M059J (cell line): ENCODE data around the gene UBL7. TPM values are rescaled to one million over a fixed set of nuclear protein-coding genes. Genes with fewer than 3 reads are reported as not detected.

Source experiments
- DNase-seq: peaks from one replicate; pipeline ENCODE4 v3.0.0-alpha.2; 2012; ENCODE audit warnings: low read depth
- total RNA-seq: library from RNA; depleted of rRNA; stranded (reverse); fragments of >200 nt; shearing (Covaris generic); gene quantifications from 2 replicates; pipeline ENCODE4 v1.2.3, GENCODE V29; 2014

The UBL7 gene
- total RNA-seq, 1 experiment from 2014 or later, result 80.9 TPM

GRCh38 chr15:74423431-74424257 lies 37.3 kb downstream of the UBL7 start:
- DNase-seq, result peak; percentile 42

- DNase-seq, result peak; percentile 95
Measured at GRCh38 chr15:74422652-74423430, 38.1 kb downstream of the UBL7 start.

GRCh38 chr15:74422265-74422651 lies 38.7 kb downstream of the UBL7 start:
- DNase-seq, result no peak

- DNase-seq, result no peak
Measured at GRCh38 chr15:74421302-74422245, 39.4 kb downstream of the UBL7 start.

GRCh38 chr15:74420193-74420905 lies 40.6 kb downstream of the UBL7 start:
- peak; percentile 92 for DNase-seq

GRCh38 chr15:74419432-74419831 lies 41.5 kb downstream of the UBL7 start:
- DNase-seq, result no peak

- DNase-seq, result no peak
Measured at GRCh38 chr15:74418575-74419338, 42.2 kb downstream of the UBL7 start.

- no peak for DNase-seq
Measured at GRCh38 chr15:74417670-74418069, 43.3 kb downstream of the UBL7 start.

- no peak for DNase-seq
Measured at GRCh38 chr15:74417225-74417624, 43.7 kb downstream of the UBL7 start.

GRCh38 chr15:74415966-74416916 lies 44.7 kb downstream of the UBL7 start:
- no peak for DNase-seq

- no peak for DNase-seq
Measured at GRCh38 chr15:74414603-74415338, 46.2 kb downstream of the UBL7 start.

- DNase-seq, result no peak
Measured at GRCh38 chr15:74414081-74414580, 46.8 kb downstream of the UBL7 start.

- DNase-seq, result no peak
Measured at GRCh38 chr15:74413350-74414080, 47.4 kb downstream of the UBL7 start.

GRCh38 chr15:74412159-74412558 lies 48.8 kb downstream of the UBL7 start:
- DNase-seq, result no peak

- no peak for DNase-seq
Measured at GRCh38 chr15:74411686-74412085, 49.3 kb downstream of the UBL7 start.

GRCh38 chr15:74410502-74410901 lies 50.5 kb downstream of the UBL7 start:
- DNase-seq, result no peak

GRCh38 chr15:74409225-74409624 lies 51.7 kb downstream of the UBL7 start:
- no peak for DNase-seq

GRCh38 chr15:74408815-74409214 lies 52.1 kb downstream of the UBL7 start:
- no peak for DNase-seq
